SK-N-SH treated with all-trans-retinoic acid at 6 μM for 48 hours (cell line): ENCODE results near the gene PALLD.

Experiments used
- ARNTL ChIP-seq: fragments of 450-650 bp; formaldehyde crosslinking; IDR thresholded peaks from 2 replicates; pipeline ENCODE4 v1.5.0; 2020; ENCODE audit warnings: low read depth, mild to moderate bottlenecking, moderate library complexity, borderline replicate concordance
- BACH2 ChIP-seq: fragments of 250-450 bp; sonication (Bioruptor Pico); IDR thresholded peaks from 2 replicates; pipeline ENCODE4 v1.9.0; 2021; ENCODE audit warnings: mild to moderate bottlenecking, borderline replicate concordance
- CSDC2 ChIP-seq: fragments of 250-450 bp; sonication (Bioruptor Pico); IDR thresholded peaks from 2 replicates; pipeline ENCODE4 v1.5.0; 2020; ENCODE audit warnings: mild to moderate bottlenecking, moderate library complexity
- ESRRG ChIP-seq: fragments of 250-450 bp; sonication (Bioruptor Pico); IDR thresholded peaks from 2 replicates; pipeline ENCODE4 v1.6.1; 2021; ENCODE audit warnings: mild to moderate bottlenecking
- GLIS3 ChIP-seq: fragments of 250-450 bp; sonication (Bioruptor Pico); IDR thresholded peaks from 2 replicates; pipeline ENCODE4 v1.5.0; 2020; ENCODE audit warnings: mild to moderate bottlenecking, moderate library complexity
- OSR1 ChIP-seq: fragments of 250-450 bp; sonication (Bioruptor Pico); IDR thresholded peaks from 2 replicates; pipeline ENCODE4 v1.8.0; 2022; ENCODE audit warnings: moderate library complexity, mild to moderate bottlenecking, inconsistent platforms
- PATZ1 ChIP-seq: fragments of 250-450 bp; sonication (Bioruptor Pico); IDR thresholded peaks from 2 replicates; pipeline ENCODE4 v1.8.0; 2020; ENCODE audit warnings: mild to moderate bottlenecking, moderate library complexity, borderline replicate concordance
- RARB ChIP-seq: fragments of 250-450 bp; sonication (Bioruptor Pico); IDR thresholded peaks from 2 replicates; pipeline ENCODE4 v1.8.0; 2021; ENCODE audit warnings: mild to moderate bottlenecking, moderate library complexity
- TOX ChIP-seq: fragments of 250-450 bp; sonication (Bioruptor Pico); IDR thresholded peaks from 2 replicates; pipeline ENCODE4 v1.8.0; 2021; ENCODE audit warnings: mild to moderate bottlenecking, moderate library complexity, borderline replicate concordance
- ZC3H10 ChIP-seq: fragments of 250-450 bp; sonication (Bioruptor Pico); IDR thresholded peaks from 2 replicates; pipeline ENCODE4 v1.5.1; 2021; ENCODE audit warnings: mild to moderate bottlenecking, moderate library complexity
- ZFP3 ChIP-seq: fragments of 250-450 bp; sonication (Bioruptor Pico); IDR thresholded peaks from 2 replicates; pipeline ENCODE4 v1.5.0; 2020; ENCODE audit warnings: mild to moderate bottlenecking, moderate library complexity
- ZFP30 ChIP-seq: fragments of 450-650 bp; formaldehyde crosslinking; IDR thresholded peaks from 2 replicates; pipeline ENCODE4 v1.5.0; 2022; ENCODE audit warnings: mild to moderate bottlenecking, moderate library complexity
- ZNF8 ChIP-seq: fragments of 450-650 bp; formaldehyde crosslinking; IDR thresholded peaks from 2 replicates; pipeline ENCODE4 v1.5.0; 2020; ENCODE audit warnings: mild to moderate bottlenecking, moderate library complexity
- TF ChIP-seq, protein P1 (sequence below): fragments of 250-450 bp; sonication (Bioruptor Pico); IDR thresholded peaks from 2 replicates; pipeline ENCODE4 v1.5.1; 2020; ENCODE audit warnings: low read depth, mild to moderate bottlenecking, moderate library complexity

- TF ChIP-seq PATZ1 (CRISPR knock-in tag) (no peak), CSDC2 (no peak), TOX (CRISPR knock-in tag) (no peak), ZC3H10 (no peak), ESRRG (CRISPR knock-in tag) (no peak), OSR1 (CRISPR knock-in tag) (no peak), RARB (CRISPR knock-in tag) (no peak), ARNTL (CRISPR knock-in tag) (no peak), ZFP30 (CRISPR knock-in tag) (no peak), BACH2 (CRISPR knock-in tag) (no peak), ZFP3 (CRISPR knock-in tag) (no peak), GLIS3 (CRISPR knock-in tag) (no peak), ZNF8 (CRISPR knock-in tag) (no peak)
- TF ChIP-seq, protein P1, sequence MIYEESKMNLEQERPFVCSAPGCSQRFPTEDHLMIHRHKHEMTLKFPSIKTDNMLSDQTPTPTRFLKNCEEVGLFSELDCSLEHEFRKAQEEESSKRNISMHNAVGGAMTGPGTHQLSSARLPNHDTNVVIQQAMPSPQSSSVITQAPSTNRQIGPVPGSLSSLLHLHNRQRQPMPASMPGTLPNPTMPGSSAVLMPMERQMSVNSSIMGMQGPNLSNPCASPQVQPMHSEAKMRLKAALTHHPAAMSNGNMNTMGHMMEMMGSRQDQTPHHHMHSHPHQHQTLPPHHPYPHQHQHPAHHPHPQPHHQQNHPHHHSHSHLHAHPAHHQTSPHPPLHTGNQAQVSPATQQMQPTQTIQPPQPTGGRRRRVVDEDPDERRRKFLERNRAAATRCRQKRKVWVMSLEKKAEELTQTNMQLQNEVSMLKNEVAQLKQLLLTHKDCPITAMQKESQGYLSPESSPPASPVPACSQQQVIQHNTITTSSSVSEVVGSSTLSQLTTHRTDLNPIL: no peak
Observed at GRCh38 chr4:168503652-168504362, 7.0 kb downstream of the PALLD start.
